NB4 (cell line): ENCODE measurements around the gene SLC4A2.
"Not testable (repeated sequence)": the region's sequence is repeated elsewhere in the genome, so short reads cannot be mapped to it uniquely, and the experiment has no call there.

Experiments used
- MAX ChIP-seq: IDR thresholded peaks from 2 replicates; pipeline ENCODE4 v1.6.1; 2011; ENCODE audit warnings: low read depth, low read length
- POLR2A ChIP-seq: IDR thresholded peaks from 2 replicates; pipeline ENCODE4 v1.6.1; 2011; ENCODE audit warnings: mild to moderate bottlenecking; ENCODE audit not compliant: insufficient read length; ENCODE audit errors: extremely low read depth
- TF ChIP-seq, protein P1 (sequence below): IDR thresholded peaks from one replicate; pipeline ENCODE4 v1.5.1; 2012; ENCODE audit warnings: low read depth, low read length

DNA sequence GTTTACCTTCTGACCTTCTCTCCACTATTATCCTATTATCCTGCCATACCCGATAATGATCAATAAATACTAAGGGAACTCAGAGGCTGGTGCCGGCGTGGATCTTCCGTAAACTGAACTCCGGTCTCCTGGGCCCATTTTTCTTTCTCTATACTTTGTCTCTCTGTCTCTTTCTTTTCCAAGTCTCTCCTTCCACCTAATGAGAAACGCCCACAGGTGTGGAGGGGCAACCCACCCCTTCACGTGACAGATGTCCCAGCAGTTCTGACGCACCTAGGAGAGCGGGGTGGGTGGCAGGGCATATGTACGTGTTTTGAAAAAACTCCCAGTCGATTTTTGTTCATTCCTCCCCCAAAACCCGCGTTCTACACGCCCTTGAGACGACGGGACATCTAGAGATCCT lies 31.7 kb upstream of the SLC4A2 start:
- TF ChIP-seq, protein P1, sequence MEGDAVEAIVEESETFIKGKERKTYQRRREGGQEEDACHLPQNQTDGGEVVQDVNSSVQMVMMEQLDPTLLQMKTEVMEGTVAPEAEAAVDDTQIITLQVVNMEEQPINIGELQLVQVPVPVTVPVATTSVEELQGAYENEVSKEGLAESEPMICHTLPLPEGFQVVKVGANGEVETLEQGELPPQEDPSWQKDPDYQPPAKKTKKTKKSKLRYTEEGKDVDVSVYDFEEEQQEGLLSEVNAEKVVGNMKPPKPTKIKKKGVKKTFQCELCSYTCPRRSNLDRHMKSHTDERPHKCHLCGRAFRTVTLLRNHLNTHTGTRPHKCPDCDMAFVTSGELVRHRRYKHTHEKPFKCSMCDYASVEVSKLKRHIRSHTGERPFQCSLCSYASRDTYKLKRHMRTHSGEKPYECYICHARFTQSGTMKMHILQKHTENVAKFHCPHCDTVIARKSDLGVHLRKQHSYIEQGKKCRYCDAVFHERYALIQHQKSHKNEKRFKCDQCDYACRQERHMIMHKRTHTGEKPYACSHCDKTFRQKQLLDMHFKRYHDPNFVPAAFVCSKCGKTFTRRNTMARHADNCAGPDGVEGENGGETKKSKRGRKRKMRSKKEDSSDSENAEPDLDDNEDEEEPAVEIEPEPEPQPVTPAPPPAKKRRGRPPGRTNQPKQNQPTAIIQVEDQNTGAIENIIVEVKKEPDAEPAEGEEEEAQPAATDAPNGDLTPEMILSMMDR = not testable (repeated sequence)
- not testable (repeated sequence) for TF ChIP-seq MAX, POLR2A
